HepG2 (cell line): ENCODE results near the gene SAMD10. TPM values are rescaled to one million over a fixed set of nuclear protein-coding genes. Genes with fewer than 3 reads are reported as not detected.

Experiments used
- FOXK1 ChIP-seq: sonication (generic); formaldehyde crosslinking; IDR thresholded peaks from 2 replicates; pipeline ENCODE4 v1.4.0; 2020; ENCODE audit warnings: low read depth, missing genetic modification reagents, borderline replicate concordance
- HOXA3 ChIP-seq: sonication (generic); formaldehyde crosslinking; IDR thresholded peaks from 2 replicates; pipeline ENCODE4 v1.5.0; 2020; ENCODE audit warnings: missing genetic modification reagents
- JUN ChIP-seq: sonication (generic); formaldehyde crosslinking; IDR thresholded peaks from 2 replicates; pipeline ENCODE4 v1.4.0; 2020; ENCODE audit warnings: mild to moderate bottlenecking, missing genetic modification reagents
- MIER3 ChIP-seq: IDR thresholded peaks from 2 replicates; pipeline ENCODE4 v1.6.1; 2016; ENCODE audit warnings: missing compliant biosample characterization, borderline replicate concordance
- NFKBIZ ChIP-seq: IDR thresholded peaks from 2 replicates; pipeline ENCODE4 v1.6.1; 2018; ENCODE audit warnings: missing genetic modification reagents, missing compliant biosample characterization
- NR2C2 ChIP-seq: sonication (generic); formaldehyde crosslinking; IDR thresholded peaks from 2 replicates; pipeline ENCODE4 v1.4.0; 2020; ENCODE audit warnings: missing genetic modification reagents, mild to moderate bottlenecking, moderate library complexity, borderline replicate concordance
- SPEN ChIP-seq: sonication (generic); formaldehyde crosslinking; IDR thresholded peaks from 2 replicates; pipeline ENCODE4 v1.5.1; 2020; ENCODE audit warnings: low read depth, mild to moderate bottlenecking, missing genetic modification reagents
- ZBTB38 ChIP-seq: sonication (generic); formaldehyde crosslinking; IDR thresholded peaks from 2 replicates; pipeline ENCODE4 v1.5.1; 2020; ENCODE audit warnings: mild to moderate bottlenecking, missing genetic modification reagents
- ZNF296 ChIP-seq: sonication (generic); formaldehyde crosslinking; conservative IDR thresholded peaks from 2 replicates; pipeline ENCODE4 v1.5.0; 2020; ENCODE audit warnings: mild to moderate bottlenecking, missing genetic modification reagents
- ZNF441 ChIP-seq: sonication (generic); formaldehyde crosslinking; IDR thresholded peaks from 2 replicates; pipeline ENCODE4 v1.7.0; 2021; ENCODE audit warnings: missing genetic modification reagents, borderline replicate concordance
- ZNF569 ChIP-seq: sonication (generic); formaldehyde crosslinking; IDR thresholded peaks from 2 replicates; pipeline ENCODE4 v1.5.0; 2020; ENCODE audit warnings: mild to moderate bottlenecking, missing genetic modification reagents, moderate library complexity, borderline replicate concordance
- polyA plus RNA-seq, 8 experiments: library from polyadenylated mRNA; depleted of rRNA in 3 of 8; stranded (reverse) in 7 of 8; unstranded in 1 of 8; fragments of >200 nt; fragmentation: Illumina TruSeq in 4 of 8; extraction: Trizol in 4 of 8; gene quantifications; 2 replicates each; pipeline versions ENCODE4 v1.2.1 to v1.2.3, GENCODE V29; 2011 to 2016; ENCODE audit warnings: low read depth in 4 of 8, missing spikeins in 1 of 8, mixed read lengths in 1 of 8; ENCODE audit not compliant: insufficient read depth in 1 of 8
- total RNA-seq, 5 experiments: library from RNA; depleted of rRNA; stranded (reverse); fragments of >200 nt; fragmentation: Illumina TruSeq; extraction: Trizol; gene quantifications; 2 replicates each; pipeline ENCODE4 v1.2.3, GENCODE V29; 2016; ENCODE audit warnings: low read depth in 1 of 5
- TF ChIP-seq, protein P1 (sequence below): sonication (generic); formaldehyde crosslinking; IDR thresholded peaks from 2 replicates; pipeline ENCODE4 v1.8.0; 2022; ENCODE audit warnings: mild to moderate bottlenecking, missing genetic modification reagents; ENCODE audit not compliant: insufficient replicate concordance
- TF ChIP-seq, protein P2 (sequence below): sonication (generic); formaldehyde crosslinking; IDR thresholded peaks from 2 replicates; pipeline ENCODE4 v1.5.0; 2020; ENCODE audit warnings: missing genetic modification reagents
- TF ChIP-seq, protein P3 (sequence below): sonication (generic); formaldehyde crosslinking; conservative IDR thresholded peaks from 2 replicates; pipeline ENCODE4 v1.8.1; 2023; ENCODE audit warnings: missing genetic modification reagents
- TF ChIP-seq, protein P4 (sequence below): IDR thresholded peaks from 2 replicates; pipeline ENCODE4 v1.6.1; 2016; ENCODE audit warnings: low read depth
- TF ChIP-seq, protein P5 (sequence below): sonication (generic); formaldehyde crosslinking; IDR thresholded peaks from 2 replicates; pipeline ENCODE4 v1.4.0; 2020; ENCODE audit warnings: missing genetic modification reagents, mild to moderate bottlenecking, borderline replicate concordance
- TF ChIP-seq, protein P6 (sequence below): sonication (generic); formaldehyde crosslinking; conservative IDR thresholded peaks from 2 replicates; pipeline ENCODE4 v1.4.0; 2020; ENCODE audit warnings: missing genetic modification reagents

SAMD10 gene
- total and polyA plus RNA-seq, 2 of the 13 experiments (the other 11 are each of a cell fraction or from before 2014, with no cell fraction given) = 6.1 to 11.0 TPM

DNA sequence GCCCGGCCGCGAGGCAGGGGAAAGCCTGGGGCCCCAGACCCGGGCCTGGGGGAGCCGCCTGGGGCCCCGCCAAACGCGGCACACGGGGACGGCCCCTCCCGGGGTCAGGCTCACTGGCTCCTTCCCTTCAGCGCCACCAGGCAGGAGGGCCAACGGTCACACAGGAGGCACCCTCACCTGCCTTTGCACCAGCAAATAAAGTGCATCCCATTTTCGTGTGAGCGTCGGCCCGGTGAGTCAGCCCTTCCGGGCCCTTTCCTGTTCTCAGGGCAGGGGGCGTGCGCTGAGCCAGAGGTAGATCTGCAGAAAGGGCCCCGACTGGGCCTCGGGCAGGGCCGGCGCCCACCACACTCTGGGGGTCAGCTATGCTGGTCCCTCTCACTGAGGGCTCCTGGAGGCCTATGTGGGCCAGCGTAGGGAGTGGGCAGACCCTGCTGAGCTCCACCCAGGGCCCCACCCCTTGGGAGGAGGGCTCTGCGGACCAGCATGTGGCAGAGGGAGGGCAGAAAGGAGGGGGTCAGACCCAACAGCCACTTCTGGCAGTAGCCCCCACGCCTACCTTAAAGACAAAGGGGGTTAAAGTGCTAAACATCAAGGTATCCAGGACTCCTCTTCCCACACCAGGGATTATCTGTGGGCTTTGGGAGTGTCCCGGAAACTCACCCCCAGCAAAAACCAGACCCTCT, 22.3 kb downstream of the SAMD10 start (continued):
- peak; percentile 25; the same call in 1 of the 2 replicates for TF ChIP-seq FOXK1 (CRISPR knock-in tag)
- TF ChIP-seq ZBTB38 (CRISPR knock-in tag) = peak; percentile 74; the same call in 1 of the 2 replicates
- peak; percentile 74; the same call in 1 of the 2 replicates for TF ChIP-seq SPEN (CRISPR knock-in tag)
- TF ChIP-seq, protein P1, sequence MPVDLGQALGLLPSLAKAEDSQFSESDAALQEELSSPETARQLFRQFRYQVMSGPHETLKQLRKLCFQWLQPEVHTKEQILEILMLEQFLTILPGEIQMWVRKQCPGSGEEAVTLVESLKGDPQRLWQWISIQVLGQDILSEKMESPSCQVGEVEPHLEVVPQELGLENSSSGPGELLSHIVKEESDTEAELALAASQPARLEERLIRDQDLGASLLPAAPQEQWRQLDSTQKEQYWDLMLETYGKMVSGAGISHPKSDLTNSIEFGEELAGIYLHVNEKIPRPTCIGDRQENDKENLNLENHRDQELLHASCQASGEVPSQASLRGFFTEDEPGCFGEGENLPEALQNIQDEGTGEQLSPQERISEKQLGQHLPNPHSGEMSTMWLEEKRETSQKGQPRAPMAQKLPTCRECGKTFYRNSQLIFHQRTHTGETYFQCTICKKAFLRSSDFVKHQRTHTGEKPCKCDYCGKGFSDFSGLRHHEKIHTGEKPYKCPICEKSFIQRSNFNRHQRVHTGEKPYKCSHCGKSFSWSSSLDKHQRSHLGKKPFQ (CRISPR knock-in tag) = no peak
- peak; percentile 40 for TF ChIP-seq HOXA3 (CRISPR knock-in tag)
- TF ChIP-seq, protein P2, sequence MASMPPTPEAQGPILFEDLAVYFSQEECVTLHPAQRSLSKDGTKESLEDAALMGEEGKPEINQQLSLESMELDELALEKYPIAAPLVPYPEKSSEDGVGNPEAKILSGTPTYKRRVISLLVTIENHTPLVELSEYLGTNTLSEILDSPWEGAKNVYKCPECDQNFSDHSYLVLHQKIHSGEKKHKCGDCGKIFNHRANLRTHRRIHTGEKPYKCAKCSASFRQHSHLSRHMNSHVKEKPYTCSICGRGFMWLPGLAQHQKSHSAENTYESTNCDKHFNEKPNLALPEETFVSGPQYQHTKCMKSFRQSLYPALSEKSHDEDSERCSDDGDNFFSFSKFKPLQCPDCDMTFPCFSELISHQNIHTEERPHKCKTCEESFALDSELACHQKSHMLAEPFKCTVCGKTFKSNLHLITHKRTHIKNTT (CRISPR knock-in tag) = no peak
- TF ChIP-seq JUN (CRISPR knock-in tag) = peak; percentile 56; the same call in 1 of the 2 replicates
- TF ChIP-seq, protein P3, sequence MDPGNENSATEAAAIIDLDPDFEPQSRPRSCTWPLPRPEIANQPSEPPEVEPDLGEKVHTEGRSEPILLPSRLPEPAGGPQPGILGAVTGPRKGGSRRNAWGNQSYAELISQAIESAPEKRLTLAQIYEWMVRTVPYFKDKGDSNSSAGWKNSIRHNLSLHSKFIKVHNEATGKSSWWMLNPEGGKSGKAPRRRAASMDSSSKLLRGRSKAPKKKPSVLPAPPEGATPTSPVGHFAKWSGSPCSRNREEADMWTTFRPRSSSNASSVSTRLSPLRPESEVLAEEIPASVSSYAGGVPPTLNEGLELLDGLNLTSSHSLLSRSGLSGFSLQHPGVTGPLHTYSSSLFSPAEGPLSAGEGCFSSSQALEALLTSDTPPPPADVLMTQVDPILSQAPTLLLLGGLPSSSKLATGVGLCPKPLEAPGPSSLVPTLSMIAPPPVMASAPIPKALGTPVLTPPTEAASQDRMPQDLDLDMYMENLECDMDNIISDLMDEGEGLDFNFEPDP (CRISPR knock-in tag) = no peak
- TF ChIP-seq, protein P4, sequence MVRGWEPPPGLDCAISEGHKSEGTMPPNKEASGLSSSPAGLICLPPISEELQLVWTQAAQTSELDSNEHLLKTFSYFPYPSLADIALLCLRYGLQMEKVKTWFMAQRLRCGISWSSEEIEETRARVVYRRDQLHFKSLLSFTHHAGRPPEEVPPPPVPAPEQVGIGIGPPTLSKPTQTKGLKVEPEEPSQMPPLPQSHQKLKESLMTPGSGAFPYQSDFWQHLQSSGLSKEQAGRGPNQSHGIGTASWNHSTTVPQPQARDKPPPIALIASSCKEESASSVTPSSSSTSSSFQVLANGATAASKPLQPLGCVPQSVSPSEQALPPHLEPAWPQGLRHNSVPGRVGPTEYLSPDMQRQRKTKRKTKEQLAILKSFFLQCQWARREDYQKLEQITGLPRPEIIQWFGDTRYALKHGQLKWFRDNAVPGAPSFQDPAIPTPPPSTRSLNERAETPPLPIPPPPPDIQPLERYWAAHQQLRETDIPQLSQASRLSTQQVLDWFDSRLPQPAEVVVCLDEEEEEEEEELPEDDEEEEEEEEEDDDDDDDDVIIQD (CRISPR knock-in tag) = peak; percentile 58; the same call in 1 of the 2 replicates
- TF ChIP-seq MIER3 (CRISPR knock-in tag) = peak; percentile 66; the same call in 1 of the 2 replicates
- no peak for TF ChIP-seq NR2C2 (CRISPR knock-in tag)
- TF ChIP-seq, protein P5, sequence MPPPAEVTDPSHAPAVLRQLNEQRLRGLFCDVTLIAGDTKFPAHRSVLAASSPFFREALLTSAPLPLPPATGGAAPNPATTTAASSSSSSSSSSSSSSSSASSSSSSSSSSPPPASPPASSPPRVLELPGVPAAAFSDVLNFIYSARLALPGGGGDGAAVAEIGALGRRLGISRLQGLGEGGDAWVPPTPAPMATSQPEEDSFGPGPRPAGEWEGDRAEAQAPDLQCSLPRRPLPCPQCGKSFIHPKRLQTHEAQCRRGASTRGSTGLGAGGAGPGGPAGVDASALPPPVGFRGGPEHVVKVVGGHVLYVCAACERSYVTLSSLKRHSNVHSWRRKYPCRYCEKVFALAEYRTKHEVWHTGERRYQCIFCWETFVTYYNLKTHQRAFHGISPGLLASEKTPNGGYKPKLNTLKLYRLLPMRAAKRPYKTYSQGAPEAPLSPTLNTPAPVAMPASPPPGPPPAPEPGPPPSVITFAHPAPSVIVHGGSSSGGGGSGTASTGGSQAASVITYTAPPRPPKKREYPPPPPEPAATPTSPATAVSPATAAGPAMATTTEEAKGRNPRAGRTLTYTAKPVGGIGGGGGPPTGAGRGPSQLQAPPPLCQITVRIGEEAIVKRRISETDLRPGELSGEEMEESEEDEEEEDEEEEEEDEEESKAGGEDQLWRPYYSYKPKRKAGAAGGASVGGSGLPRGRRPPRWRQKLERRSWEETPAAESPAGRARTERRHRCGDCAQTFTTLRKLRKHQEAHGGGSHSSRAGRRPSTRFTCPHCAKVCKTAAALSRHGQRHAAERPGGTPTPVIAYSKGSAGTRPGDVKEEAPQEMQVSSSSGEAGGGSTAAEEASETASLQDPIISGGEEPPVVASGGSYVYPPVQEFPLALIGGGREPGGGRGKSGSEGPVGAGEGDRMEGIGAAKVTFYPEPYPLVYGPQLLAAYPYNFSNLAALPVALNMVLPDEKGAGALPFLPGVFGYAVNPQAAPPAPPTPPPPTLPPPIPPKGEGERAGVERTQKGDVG (CRISPR knock-in tag) = no peak
- no peak for TF ChIP-seq ZNF296 (CRISPR knock-in tag)
- TF ChIP-seq NFKBIZ (CRISPR knock-in tag) = 0 out of 2 replicates have a peak, but pooled peaks have one; percentile 73
- TF ChIP-seq, protein P6, sequence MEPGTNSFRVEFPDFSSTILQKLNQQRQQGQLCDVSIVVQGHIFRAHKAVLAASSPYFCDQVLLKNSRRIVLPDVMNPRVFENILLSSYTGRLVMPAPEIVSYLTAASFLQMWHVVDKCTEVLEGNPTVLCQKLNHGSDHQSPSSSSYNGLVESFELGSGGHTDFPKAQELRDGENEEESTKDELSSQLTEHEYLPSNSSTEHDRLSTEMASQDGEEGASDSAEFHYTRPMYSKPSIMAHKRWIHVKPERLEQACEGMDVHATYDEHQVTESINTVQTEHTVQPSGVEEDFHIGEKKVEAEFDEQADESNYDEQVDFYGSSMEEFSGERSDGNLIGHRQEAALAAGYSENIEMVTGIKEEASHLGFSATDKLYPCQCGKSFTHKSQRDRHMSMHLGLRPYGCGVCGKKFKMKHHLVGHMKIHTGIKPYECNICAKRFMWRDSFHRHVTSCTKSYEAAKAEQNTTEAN (CRISPR knock-in tag) = no peak; the same call in 1 of the 2 replicates
- no peak for TF ChIP-seq ZNF569 (CRISPR knock-in tag)
- no peak for TF ChIP-seq ZNF441 (CRISPR knock-in tag)
